Measurements from ENCODE around the gene MRPL46.

The MRPL46 gene

DNA sequence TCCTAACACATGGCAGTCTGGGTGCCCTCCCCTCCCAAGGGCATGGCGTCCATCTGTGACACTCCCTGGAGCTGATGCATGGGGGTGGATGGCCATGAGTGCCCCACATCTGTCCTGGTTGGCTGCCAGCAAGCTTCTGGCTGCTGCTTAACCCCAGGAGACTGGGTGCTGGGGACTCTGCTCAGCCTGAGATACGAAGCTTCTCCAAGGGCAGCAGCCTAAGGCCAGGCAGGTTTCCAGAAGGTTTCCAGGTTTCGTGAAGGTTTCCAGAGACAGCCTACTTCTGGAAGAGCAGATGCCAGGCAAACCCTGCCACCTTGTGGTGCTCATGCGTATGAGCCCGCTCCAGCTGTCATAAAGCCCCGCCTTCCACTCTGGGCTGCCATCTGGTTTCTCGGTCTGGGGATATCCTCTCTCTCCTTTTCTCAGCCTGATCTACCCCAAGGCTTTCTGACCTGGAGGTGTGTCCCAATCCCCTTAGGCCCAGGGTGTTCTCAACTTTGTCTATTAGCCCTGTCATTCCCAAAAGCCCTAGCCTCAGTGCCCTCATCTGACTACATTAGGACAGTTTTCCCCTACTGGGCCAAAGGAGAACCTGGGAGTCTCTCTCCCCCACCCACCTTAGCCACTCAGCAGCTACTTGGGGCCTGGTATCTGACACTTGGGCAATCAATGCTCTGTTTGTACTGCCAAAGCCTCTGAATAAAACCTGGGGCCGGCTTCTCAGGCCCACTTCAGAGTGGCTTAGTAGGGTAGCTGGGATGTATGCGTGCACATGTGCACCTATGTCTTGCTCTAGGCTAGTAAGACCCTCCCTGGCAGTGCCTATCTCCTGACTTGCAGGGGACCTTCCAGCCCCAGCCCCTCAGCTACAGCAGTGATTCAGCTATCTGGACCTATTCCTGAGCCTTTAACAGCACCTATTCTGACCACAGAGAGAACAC is 12.0 kb downstream of the MRPL46 start:
- no peak for TF ChIP-seq YY1 (IDR thresholded peaks at IDR 0.05; ENCODE audit: low read depth)
- TF ChIP-seq CREB1 (IDR thresholded peaks at IDR 0.05; ENCODE audit: low read depth): no peak
- no peak for TF ChIP-seq USF1 (IDR thresholded peaks at IDR 0.05)
- peak; percentile 55 for TF ChIP-seq RAD21 (IDR thresholded peaks at IDR 0.05; ENCODE audit: low read depth)
- TF ChIP-seq NFIC (IDR thresholded peaks at IDR 0.05): no peak
- no peak for TF ChIP-seq TEAD4 (IDR thresholded peaks at IDR 0.05)
- no peak for TF ChIP-seq MAX (IDR thresholded peaks at IDR 0.05)
- no peak for TF ChIP-seq REST (IDR thresholded peaks at IDR 0.05; ENCODE audit: low read depth)

GRCh38 chr15:88454236-88454635 is 13.0 kb downstream of the MRPL46 start:
- TF ChIP-seq MAX (IDR thresholded peaks at IDR 0.05) (no peak), CEBPB (IDR thresholded peaks at IDR 0.05) (no peak)

DNA sequence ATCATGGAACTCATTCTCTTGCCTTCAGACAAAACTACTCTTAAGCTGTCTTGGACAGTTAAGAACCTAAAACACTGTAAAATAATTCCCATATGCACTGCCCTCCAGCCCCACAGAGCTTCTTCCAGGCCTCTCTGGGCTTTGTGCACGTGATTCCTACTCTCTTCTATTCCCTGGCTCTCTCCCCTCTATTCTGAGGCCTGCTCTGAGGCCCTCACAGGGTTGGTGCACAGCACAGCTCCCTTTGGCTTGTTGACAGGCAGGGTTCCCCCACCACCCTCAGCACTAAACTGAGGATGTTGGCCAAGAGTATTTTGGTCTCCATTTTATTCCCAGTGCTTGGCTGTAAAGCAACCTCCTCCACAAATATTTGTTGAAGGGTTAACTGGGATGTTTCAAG is 13.5 kb downstream of the MRPL46 start:
- TF ChIP-seq EGR1 (IDR thresholded peaks at IDR 0.05) (no peak), ZBTB7A (IDR thresholded peaks at IDR 0.05; ENCODE audit: low read depth) (no peak), REST (IDR thresholded peaks at IDR 0.05; ENCODE audit: low read depth) (no peak), FOXM1 (IDR thresholded peaks at IDR 0.05; ENCODE audit: borderline replicate concordance, low read depth) (no peak), TAF1 (IDR thresholded peaks at IDR 0.05; ENCODE audit: low read depth) (no peak), TEAD4 (IDR thresholded peaks at IDR 0.05) (no peak), YY1 (IDR thresholded peaks at IDR 0.05; ENCODE audit: low read depth) (no peak), RAD21 (IDR thresholded peaks at IDR 0.05; ENCODE audit: low read depth) (no peak), EP300 (IDR thresholded peaks at IDR 0.05; ENCODE audit: borderline replicate concordance) (no peak), TCF12 (IDR thresholded peaks at IDR 0.05; ENCODE audit: low read depth) (no peak), NFIC (IDR thresholded peaks at IDR 0.05) (no peak), MAX (IDR thresholded peaks at IDR 0.05) (no peak), USF1 (IDR thresholded peaks at IDR 0.05) (no peak), CREB1 (IDR thresholded peaks at IDR 0.05; ENCODE audit: low read depth) (no peak), CEBPB (IDR thresholded peaks at IDR 0.05) (no peak)

DNA sequence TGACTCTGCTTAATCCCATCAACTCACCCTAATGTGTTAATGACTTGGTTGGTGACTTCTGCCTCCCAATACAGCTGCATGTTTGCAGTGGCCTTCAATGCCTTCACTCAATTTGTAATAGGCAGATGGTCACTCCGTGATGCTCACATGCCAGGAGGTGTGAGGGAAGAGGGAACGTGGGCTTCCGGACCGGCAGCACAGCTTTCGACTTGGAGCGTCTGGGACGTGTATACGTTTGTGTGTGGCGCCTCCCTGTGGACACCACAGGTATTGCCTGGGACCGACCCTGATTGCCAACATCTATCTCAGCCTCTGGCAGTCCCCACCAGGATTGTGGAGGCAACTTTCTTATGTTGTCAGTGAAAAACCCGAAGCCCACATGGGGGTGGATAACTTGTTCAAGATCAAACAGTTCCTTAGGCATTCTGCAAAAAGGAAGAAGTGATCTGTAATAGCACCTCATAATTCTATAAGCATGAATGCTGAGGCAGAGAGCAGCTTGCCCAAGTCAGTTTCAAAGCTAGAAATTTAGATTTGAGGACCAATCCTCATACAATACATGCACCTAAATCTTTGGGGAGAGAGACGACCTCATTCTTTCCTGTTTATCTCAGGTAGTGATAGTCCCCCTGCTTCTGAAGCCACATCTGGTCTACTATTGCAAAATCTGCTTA is 16.9 kb downstream of the MRPL46 start:
- TF ChIP-seq TEAD4 (IDR thresholded peaks at IDR 0.05) (no peak), ZBTB7A (IDR thresholded peaks at IDR 0.05; ENCODE audit: low read depth) (no peak), NFIC (IDR thresholded peaks at IDR 0.05) (no peak), USF1 (IDR thresholded peaks at IDR 0.05) (no peak), REST (IDR thresholded peaks at IDR 0.05; ENCODE audit: low read depth) (no peak), RAD21 (IDR thresholded peaks at IDR 0.05; ENCODE audit: low read depth) (peak; percentile 85), EP300 (IDR thresholded peaks at IDR 0.05; ENCODE audit: borderline replicate concordance) (no peak), FOXM1 (IDR thresholded peaks at IDR 0.05; ENCODE audit: borderline replicate concordance, low read depth) (no peak), TAF1 (IDR thresholded peaks at IDR 0.05; ENCODE audit: low read depth) (no peak), YY1 (IDR thresholded peaks at IDR 0.05; ENCODE audit: low read depth) (no peak), MAX (IDR thresholded peaks at IDR 0.05) (peak; percentile 51; the same call in 1 of the 2 replicates), TCF12 (IDR thresholded peaks at IDR 0.05; ENCODE audit: low read depth) (no peak), EGR1 (IDR thresholded peaks at IDR 0.05) (no peak), CREB1 (IDR thresholded peaks at IDR 0.05; ENCODE audit: low read depth) (no peak), CEBPB (IDR thresholded peaks at IDR 0.05) (no peak)

Data from Ishikawa (cell line).